ENCODE measurements around the gene LURAP1L.
A peak's percentile ranks its signal among the peaks of the same experiment; 100 is the strongest.

LURAP1L gene

DNA sequence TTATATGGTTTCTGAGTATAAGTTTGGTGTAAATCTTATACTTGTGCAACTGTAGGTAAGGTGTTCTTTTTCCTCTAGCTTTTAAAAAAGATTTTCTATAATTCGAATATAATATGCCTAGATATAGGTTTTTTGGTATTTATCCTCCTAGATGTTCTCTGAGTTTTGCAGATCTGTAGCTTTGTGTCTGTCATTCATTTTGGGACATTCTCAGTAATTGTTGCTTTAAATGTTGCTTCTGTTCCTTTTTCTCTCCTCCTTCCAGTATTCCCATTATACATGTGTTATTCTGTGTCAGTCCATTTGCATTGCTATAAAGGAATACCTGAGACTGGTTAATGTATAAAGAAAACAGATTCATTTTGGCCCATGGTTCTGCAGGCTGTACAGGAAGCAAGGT lies 33.7 kb downstream of the LURAP1L start:
- intact Hi-C loops (cut with DNase I) = no loop called here
- no peak for DNase-seq

DNA sequence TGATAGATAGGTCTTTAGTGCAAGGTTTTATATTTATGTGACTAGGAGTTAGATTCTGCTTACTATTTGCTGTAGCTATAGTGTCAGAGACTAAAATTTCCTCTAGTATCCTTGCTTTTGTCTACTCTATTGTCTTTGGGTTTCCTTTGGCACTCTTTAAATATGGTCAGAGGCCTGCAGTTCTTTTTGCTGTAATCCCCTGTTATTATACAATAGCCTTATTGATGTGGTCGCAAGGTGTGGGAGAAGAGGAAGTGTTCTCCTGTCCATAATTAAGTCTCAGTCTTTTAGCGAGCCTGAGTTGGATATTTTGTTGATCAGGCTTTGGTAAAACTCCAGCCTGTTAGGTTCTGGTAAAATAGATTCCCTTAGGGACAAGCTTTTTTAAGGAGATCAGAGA lies 34.9 kb downstream of the LURAP1L start:
- intact Hi-C loops (cut with DNase I) = no loop called here

DNA sequence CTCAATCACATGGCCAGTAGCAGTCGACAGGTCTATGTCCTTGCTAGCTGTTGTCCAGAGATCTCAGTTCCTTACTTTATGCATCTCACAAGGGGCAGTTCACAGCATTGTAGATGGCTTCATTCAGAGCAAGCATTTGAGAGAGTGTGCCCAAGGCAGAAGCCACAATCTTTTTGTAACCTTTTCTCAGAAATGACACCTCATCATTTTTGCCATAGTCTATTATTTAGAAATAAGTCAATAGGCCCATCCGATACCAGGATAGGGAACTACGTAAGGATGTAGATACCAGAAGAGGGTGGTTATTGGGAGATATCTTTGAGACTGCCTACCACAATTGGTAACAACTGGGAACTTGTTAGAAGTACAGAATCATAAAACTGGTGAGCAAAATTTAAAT lies 37.1 kb downstream of the LURAP1L start:
- intact Hi-C loops (cut with DNase I) = no loop called here
- no peak for DNase-seq

More for the DNA sequence above, 34.9 kb downstream of the LURAP1L start:
- DNase-seq = no peak

DNA sequence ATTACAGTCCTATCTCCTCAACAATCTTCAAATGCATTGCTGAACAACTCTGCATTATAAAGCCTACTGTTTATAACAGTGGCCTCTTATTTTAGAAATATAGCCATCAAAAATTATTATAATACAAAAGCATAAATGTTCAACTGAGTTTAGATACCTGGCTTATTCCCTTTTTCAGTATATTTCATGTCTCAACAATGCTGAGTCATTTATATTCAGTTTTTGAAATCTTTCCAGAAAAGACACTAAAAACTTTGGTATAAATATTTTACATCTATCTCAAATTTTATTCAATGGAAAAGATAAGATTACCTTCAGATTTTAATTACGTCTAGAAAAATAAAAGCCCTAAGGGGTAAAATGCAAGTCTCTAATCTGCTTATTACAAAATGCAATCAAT lies 37.9 kb downstream of the LURAP1L start:
- intact Hi-C loops (cut with DNase I) = no loop called here
- no peak for DNase-seq

DNA sequence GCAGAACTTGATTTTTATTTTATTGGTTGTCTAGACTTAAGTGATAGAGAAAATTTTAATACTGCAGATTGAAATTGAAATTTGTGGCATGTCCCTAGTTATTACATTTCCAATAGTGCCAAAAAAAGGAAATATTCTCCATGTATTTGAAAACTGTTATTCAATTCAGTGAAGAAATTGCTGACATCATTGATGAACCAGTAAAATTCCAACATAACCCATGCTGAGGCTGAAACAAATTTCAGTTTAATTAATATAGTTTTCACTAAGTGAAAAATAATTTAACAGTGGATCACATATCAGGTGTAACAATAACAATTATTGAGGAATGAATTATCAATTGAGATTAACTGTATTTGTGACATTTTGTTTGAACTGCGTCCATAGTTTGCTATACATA lies 38.7 kb downstream of the LURAP1L start:
- DNase-seq = no peak
- intact Hi-C loops (cut with DNase I) = no loop called here

DNA sequence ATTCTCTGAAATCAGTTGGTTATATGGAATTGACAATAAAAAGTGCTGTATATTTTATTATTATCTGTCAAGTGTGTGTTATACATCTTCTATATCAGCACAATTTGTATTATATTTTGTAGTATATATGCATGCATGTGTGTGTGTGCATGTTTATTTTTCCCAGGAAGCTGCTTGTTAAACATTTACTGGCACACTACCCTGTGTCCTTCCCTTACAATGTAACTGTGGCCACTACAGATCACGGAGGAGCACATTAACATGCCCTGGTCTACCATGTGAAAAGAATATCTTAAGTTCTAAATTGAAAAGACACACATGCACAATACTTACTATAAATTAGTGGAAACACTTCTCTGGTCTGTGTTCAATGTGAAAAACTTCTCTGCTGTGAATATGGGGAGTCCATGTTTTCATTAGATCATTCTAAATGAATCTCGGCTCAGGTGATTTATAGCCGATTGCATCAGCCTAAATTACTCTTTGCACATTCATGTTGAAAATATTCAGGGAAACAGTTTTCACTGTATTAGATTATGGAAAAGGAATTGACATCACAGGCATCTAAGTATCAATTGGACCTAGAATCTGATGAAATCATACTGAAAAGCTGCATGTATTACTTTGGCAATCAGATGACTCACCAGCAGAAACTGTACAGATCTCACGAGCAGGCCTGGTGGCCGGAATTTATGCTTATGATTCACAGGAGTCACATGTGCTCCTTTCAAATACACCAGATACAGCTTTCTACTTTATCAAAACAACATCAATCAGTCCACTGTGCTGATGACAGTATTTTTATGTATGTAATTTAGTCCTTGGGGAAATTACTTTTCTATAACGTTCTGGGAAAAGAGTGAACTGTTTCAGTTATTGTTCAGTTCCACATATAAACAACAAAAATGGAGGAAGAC lies 39.4 kb downstream of the LURAP1L start:
- DNase-seq = peak in 4 of 10 donors; percentile 10 to 71 (median 48)
- intact Hi-C loops (cut with DNase I) = no loop called here

DNA sequence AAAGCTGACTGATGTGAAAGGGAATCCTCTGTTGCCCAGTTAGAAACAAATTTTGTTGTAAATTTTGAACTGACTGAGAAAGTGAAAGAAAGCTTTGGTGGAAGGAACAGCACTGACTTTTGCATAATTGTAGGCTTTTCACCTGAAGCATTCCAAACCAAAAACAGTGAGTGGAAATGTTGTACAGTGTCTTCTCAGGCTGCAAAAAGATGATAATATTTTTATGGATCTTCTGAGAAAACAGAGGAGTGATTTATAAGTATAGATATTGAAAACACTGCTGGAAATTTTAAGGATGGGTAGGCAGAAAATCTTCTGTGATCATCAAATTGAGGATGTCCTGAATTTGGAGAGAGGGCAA lies 40.0 kb downstream of the LURAP1L start:
- intact Hi-C loops (cut with DNase I) = no loop called here

DNA sequence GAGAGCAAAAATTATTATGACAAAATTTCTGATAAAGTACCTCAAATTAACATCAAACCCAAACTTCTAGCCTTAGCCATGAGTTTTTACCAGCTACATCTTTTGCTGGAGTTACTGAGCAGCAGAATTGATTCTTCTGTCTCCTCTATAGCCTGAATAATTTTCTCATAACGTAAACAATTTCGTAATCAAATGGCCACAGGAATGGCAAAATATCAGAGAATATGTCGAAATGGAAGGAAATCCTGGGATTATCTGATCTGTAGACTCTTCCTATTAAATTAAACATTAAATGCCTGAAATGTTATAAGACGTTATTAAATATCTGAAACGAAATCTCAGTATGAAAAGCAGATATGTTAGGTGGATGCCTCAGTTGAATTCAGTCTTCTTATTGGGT lies 41.1 kb downstream of the LURAP1L start:
- DNase-seq = no peak
- intact Hi-C loops (cut with DNase I) = no loop called here

More for the DNA sequence above, 40.0 kb downstream of the LURAP1L start:
- DNase-seq = no peak

DNA sequence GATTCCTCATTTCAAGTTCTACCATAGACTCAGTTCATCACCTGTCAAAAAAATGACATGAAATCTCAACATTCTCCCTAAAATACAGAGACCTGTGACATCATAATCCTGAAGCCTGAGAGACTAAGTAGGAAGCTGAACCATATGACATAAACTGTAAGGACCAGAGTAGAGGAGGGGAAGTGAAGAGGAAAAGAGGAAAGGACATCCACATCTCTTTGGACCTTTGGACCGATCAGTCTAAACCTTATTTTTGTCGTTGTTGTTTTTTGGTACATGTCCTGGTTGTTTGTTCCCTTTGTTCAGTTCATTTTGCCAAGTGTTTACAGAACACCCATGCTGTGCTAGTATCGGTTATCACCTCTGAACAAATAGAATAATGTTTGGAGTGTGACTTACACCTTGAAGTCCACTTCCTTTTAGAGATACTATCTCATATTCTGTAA lies 41.9 kb downstream of the LURAP1L start:
- intact Hi-C loops (cut with DNase I) = no loop called here
- DNase-seq = no peak

DNA sequence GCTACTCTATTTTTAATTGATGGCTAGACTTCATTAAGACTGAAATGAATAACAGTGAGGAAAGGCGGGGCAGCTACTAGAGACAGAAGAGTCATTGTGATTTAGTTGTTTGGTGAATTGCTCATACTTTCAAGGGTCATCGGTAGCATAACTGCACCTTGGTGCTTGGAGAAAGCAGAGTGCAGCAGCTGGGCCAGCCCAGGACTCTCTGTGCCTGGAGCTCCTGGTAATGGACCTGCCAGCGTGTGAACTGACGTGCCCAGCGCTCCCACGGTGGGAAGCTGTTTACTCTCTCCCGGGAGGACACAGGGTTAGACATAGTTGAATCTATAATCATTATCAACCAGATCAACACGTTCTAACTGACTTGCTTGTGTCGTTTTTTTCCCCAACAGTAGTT lies 42.9 kb downstream of the LURAP1L start:
- intact Hi-C loops (cut with DNase I) = no loop called here
- DNase-seq = peak in 1 of 10 donors; percentile 62

DNA sequence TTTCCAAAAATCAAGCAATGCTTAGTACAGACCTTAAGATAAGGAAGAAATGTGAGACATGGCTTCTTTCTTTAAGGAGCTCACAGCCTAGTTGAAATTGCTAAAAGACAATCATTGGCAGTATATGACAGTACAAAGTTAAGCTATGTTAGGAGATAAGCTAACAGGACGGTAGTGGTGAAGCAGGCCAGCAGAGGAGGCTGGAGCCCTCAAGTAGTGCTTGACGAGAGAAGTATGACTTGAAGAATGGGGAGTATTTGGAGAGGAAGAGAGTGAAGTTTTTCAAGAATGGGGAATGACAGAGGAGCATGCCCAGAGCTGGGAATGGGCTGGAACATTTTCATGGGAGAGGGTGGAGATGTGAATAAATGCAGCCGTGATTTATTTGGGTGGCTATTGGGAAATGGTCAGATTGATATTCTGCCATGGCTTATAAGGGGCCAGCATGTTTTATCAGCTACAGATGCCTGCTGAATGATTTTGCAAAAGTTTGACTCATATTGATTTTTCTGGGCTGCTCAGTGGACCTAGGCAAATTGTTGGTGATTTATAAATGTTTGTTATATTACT lies 43.7 kb downstream of the LURAP1L start:
- intact Hi-C loops (cut with DNase I) = no loop called here
- DNase-seq = no peak

DNA sequence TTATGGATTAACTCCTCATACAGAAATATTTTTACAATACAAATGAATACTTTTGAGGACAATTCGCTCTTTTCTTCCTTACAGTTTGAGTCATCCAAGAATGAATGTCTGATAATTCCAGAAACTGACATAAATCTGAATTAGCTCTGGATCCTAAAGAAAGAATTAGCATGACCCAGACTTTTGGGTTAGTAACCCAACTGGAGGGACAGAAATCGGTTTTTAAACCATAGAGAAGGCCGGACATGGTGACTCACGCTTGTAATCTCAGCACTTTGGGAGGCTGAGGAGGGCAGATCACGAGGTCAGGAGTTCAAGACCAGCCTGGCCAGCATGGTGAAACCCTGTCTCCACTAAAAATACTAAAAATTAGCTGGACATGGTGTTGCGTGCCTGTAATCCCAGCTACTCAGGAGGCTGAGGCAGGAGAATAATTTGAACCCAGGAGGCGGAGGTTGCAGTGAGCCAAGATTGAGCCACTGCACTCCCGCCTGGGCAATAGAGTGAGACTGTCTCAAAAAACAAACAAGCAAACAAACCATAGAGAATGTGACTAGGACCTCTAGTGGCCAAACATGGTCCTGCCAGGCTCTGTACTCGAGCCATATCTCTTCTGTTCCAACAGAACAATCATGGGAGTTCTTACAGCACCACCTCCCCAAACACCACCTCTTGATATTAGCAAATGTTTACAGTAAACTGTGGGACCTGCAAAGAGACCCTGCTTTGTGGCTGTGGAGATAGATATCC lies 44.8 kb downstream of the LURAP1L start:
- DNase-seq = peak in 1 of 10 donors; percentile 11
- intact Hi-C loops (cut with DNase I) = no loop called here

DNA sequence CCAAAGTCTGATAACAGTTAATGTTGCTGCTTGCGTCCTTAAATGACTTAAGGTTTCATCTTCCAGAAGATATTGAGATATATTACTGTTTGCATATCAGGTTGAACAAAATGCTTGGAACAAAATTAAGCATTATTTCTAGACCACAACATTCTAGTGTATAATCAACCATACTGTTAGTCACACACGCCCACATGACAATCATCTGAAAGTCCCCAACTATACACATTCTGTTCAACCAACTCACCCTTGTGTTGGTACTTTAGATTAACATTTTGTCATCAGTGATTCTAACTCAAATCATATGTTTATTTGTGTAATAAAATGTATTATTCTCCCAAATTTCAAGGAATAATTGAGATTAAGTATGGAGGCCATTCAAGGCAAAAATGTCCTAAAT lies 47.3 kb downstream of the LURAP1L start:
- no peak for DNase-seq
- intact Hi-C loops (cut with DNase I) = no loop called here

DNA sequence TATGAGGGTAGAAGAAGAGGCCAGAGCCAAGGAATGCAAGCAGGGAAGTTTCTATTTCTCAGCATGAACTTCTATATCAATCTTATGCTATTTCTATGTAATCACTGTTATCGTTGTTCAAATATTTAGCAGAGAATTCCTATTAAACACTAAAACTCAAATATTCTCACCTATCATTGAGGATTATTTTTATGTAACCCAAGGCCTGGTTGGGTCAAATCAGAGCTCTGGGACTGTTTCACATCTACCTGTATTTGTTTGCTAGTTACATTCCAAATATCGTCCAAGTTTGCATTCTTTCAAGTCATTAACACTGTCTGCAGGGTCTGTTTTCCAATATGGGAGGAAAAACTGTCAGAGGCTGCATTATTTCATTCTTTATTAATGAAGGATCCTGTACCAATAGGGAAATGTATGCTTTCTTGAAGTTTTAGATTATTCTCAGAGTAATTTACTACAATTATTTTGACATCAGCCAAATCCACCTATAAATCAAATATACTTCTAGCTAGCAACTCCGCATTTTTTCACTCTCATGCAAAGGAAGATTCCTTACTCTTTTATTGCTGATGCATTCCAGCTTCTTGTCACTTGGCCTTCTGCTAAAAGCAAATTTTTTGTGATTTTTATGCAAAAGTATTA lies 52.2 kb downstream of the LURAP1L start:
- intact Hi-C loops (cut with DNase I) = no loop called here
- no peak for DNase-seq

DNA sequence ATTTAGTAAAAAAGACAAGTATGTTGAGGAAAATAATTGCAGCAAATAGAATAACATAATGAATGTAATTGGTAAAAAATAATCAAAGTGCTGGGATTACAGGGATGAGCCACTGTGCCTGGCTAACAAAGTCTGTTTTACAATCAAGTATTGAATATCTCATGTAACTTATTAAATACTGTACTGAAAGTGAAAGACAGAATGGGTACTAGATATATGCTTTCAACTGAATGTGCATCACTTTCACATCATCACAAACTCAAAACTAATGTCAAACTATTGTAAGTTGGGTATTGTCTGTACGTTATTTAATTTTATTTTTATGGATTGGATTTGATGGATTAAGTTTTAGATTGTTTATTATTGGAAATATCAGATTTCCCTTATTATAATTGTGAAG lies 58.9 kb downstream of the LURAP1L start:
- intact Hi-C loops (cut with DNase I) = no loop called here
- DNase-seq = no peak

DNA sequence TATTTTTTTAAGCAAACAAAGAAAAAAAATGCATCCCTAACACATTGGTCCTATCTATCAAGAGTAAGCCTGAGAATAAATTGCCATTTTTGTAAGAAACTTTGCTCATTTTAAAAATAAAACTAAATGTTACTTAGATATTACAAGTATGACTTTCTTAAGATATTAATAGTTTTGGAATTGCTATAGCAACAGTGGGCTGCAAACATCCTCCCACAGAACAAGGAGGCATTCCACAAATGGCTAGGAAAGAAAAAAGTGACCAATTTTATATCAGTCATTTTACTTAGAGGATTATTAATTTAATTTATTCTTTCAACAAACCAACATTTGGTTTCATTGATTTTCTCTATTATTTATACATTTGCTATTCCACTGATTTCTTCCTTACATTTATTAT lies 63.7 kb downstream of the LURAP1L start:
- no peak for DNase-seq
- intact Hi-C loops (cut with DNase I) = no loop called here

DNA sequence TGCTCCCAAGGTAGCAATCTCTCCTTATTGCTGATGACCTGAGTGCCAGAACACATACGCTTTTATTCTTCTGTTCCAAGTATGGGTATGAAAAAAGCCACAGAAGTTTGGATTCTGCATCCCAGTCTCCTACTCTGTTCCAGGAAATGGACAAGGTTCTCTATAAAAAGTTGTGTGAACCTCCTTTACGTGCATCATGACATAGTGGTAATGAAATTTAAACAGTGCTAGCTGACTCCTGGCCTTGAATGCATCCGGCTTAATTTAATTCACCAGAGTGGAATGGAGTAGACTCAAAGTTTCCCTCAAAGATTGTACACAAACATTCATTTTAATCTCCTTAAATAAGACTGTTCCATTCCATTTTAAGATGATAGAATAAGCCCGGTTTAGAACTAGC lies 68.9 kb downstream of the LURAP1L start:
- DNase-seq = no peak
- intact Hi-C loops (cut with DNase I) = no loop called here

DNA sequence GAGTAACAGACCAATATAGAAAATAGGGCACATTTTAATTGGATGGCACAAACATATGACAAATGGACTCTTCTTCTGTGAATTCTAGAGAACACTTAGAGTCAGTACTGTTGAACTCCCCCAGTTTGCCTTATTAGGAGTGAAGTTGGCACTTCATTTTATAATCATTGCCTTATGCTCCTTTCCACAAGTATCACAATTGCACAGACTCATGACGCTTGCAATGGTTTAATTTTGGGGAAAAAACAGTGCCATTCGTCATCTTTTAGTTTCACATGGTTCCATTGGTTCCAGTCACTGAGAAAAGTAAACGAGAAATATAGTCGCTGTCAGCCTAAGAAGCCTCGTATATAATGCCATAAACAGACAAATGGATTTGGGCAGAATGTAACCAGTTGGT lies 71.2 kb downstream of the LURAP1L start:
- no peak for DNase-seq
- intact Hi-C loops (cut with DNase I) = no loop called here

DNA sequence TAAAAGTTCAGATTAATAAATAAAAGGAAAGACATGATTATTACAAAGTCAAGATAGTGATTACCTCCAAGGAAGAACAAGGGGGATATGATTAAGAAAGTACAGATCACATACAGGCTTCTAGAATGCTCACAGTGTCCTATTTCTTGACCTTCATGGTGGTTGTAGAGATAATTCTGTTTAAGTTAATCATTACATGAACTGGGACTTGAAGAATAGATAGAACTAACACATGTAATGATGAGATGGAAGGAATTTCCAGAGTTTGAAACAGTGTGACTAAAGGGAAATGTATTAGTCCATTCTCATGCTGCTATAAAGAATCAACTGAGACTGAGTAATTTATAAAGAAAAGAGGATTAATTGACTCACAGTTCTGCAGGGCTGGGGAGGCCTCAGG lies 72.7 kb downstream of the LURAP1L start:
- DNase-seq = no peak
- intact Hi-C loops (cut with DNase I) = no loop called here

DNA sequence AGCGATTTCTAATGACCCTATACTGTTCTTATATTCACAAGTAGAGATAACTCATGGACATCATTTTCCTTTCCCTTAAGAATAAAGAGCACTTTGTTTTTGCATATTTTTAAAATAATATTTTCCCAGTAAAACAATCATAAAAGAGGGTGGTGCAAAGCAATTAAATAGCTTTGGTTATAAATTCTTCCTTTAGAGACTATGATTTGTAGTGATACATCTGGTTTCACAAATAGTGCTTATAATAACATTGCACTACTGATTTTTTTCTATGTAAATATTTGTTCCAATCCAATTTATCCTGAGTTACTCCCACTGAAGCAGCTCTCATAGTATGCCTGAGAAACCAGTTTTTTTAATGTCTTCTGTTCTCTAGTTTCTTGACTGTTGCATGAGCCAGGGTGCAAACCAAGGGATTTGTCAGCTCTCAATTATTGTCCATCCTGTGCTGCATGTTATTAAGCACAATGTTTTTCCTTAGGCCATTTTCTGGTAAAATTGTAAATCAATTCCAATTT lies 74.7 kb downstream of the LURAP1L start:
- intact Hi-C loops (cut with DNase I) = no loop called here
- no peak for DNase-seq

Data from posterior cingulate gyrus (tissue), 11 donors.